ENCODE data around the gene RIMS3.
"Not testable (repeated sequence)": the region's sequence is repeated elsewhere in the genome, so short reads cannot be mapped to it uniquely, and the experiment has no call there.

The RIMS3 gene

DNA sequence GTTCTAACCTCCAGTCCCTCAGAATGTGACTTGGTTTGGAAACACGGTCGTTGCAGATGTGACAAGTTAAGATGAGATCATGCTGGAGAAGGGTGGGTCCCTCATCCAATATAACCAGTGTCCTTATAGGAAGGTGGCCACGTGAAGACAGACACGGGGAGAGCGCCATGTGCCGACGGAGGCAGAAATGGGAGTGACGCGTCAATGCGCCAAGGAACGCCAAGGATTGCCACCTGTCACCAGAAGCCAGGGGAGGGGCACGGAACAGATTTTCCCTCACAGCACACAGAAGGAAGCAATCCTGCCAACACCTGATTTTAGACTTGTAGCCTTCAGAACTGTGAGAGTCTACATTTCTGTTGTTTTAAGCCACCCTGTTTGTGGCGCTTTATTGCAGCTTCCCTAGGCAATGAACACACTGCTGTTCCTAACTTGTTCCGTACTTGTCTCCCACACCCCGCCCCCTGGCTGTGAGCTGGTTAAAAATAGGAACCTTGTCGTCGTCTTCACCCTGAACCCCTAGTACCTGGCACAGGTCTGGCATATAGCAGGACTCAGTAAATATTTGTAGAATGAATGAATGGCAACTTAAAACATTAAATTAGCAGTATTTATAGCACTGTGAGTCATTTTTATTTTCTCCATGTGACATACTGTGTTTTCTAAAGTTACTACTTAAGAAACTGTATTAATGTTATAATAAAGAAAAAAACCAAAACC lies 14.2 kb downstream of the RIMS3 start:
- peak; percentile 84 for DNase-seq

DNA sequence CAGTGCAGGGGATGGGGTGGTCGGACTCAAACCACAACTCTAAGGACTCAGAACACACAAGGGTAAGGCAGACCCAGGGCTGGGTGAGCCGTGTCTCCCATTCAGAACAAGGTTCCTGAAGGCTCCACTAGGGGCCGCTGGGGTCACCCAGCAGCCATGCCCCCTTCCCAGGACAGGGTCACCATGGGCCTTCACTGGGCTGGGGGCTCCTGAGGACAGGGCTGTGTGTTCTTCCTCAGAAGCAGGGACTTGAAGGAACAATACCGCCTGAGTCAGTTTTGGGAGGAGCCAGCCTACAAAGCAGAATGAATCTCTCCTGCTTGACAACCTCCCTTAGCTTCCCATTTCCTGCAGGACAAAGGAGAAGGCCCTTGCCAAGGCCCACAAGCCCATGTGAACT lies 15.4 kb downstream of the RIMS3 start:
- peak; percentile 38 for DNase-seq

DNA sequence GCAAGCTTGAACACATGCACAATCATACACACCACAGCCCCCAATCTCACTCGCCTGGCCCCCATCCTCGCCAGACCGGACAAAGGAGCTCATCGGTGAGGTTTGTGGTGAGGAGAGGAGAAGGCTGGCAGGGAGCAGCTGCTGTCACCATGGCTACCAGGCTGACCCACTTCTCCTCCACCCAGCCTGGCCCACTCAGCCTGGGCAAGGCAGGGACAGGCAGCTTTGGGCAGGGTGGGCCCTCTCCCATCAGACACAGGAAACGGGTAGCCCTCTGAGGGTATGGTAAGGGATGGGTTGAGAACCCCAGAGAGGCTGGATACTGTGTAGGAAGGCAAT lies 15.9 kb downstream of the RIMS3 start:
- no peak for DNase-seq

DNA sequence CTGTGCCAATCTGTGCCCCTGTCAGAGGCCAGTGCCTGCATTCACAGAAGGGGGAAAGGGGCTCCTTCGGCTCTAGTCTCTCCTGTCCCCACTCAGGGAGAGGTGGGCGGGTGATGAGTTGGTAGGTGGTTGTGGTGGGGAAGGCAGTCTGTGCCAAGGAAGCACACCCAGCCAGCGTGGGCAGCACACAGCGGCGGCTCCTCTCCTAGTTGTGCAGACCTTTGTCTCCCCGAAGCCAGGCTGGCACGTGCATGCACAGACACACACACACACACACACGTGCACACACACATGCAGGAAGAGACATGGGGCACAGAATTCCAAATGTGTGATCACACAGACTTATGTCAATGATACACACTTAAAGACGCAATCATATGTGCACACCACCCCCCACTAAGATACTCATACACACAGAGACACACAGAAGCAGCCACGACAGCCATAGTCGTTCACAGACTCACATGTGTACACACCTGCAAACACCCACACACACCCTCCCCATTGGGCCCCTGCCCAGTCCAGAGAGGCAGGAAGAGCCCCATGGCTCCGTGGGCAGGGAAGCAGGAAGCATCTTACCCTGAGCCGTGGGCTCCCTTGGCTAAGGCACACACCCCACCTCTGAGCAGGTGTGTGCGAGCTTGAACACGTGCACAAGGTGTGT lies 16.4 kb downstream of the RIMS3 start:
- peak; percentile 27 for DNase-seq

DNA sequence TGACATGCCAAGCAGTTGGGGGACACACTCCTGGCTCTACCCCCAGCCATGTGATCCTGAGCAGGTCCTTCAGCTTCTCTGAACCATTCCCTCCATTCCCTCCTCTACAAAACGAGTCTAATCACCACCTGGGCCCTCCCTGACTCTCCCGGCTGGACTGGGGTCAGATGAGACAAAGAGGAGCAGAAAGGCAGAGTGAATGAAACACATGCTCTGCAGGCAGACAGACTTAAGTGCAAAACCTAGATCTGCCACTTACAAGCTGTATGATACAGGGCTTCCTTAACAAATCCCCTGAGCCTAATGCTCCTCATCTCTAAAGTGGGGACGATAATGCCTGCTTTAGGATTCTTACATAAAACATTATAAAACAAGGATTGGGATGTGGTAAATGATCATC lies 17.3 kb downstream of the RIMS3 start:
- DNase-seq, result no peak

DNA sequence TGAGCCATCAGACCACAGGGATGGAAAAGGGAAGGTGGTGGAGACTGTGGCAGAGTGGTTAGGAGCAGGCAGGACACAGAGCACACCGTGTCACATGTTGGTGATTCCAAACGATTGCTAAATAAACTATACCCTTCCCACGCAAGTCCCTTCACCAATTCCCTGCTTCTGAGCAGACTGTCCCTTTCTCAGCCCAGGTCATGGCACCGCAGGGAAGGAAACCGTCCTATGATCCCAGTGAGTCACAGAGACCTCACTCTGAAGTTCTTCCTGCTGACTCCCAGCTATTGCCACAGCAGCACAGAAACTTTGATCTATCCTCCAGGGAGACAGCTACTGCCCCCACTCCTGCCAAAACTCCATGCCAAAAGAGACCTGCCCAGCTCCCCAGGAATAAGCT lies 19.2 kb downstream of the RIMS3 start:
- DNase-seq, result no peak

DNA sequence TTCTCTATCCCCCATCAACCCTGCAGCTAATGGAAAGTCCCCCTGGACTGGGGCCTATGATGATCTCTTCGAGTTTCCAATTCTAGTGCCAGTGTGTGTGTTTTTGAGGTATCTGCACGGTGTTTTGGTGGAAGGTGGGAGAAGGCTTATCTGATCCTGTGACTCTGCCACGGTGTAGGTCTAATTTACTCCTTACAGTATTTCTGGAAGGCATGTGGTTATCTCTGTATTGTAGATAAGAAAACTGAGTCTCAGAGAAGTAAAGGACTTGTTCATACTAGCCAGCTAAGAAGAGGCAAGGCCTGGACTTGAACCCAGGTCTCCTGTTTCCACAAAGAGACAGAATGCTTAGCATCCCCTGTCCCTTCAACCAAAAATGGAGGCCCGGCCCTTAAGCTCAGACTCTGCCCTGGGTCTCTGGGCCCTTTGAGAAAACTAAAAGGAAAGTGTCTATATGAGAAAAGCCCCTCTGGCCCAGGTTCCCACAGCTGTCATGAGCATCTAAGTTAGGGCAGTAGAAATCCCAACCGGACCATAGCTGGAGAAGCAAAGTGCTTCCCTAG lies 20.3 kb downstream of the RIMS3 start:
- DNase-seq, result no peak

DNA sequence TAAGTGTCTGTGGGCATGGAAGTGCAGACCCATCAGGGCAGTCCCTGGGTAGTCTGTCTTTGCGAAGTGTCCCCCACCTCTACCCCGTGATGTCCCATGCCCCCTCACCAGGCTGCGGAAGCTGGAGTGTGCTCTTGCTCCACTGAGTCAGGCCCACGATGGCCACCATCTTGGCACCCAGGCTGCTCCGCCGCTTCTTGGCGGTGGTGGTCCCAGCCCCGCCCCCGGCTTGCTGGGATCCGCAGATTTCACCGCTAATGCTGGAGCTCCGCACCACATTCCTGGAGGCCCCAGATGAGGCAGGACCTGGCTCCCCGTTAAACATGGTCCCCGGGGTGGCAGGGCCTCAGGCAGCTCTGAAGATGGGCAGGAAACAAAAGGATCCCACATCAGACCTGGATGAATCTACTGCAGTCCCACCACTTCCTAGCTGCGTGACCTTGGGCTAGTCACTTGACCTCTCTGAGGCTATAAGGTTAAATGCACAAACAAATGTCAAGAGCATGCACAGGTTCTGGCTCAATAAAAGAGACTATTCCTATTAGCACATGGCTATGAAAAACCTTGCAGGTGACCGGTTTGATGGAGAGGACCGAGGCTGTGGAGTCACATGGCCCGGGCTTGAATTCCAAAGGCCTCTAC lies 23.8 kb downstream of the RIMS3 start:
- no peak for DNase-seq

DNA sequence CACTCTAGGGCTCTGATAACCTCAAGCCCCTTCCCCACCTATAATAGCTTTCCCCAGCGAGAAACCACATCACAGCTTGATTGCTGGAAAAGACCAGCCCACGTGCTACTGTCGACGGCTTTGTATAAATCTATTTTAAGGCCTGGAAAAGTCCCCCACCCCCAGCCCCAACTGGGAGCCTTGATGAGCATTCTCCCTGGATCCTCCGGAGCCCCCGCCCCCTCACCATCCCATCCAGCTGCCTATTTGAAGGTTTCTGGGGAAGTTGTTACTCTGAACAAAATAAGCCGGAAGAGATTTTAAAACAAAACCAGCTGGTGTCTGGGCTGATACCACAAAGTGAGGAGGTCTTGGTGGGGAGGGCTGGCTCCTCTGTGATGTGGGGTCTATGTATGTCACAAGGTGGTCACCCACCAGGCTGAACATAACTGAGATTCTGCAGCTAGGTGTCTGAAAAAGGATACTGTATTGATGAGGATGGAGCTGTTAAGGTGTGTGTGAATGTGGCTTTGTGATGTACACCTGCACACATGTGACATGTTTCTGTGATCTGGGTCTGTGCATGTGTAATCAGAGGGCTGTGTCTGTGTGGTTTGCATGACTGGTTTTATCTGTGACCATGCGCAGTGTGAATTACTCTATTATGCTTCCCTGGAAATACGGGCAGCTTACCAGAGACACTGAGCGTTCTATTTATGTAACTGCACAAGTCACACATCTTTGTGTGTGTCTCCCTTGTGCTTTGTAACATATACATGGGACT lies 25.0 kb downstream of the RIMS3 start:
- DNase-seq, result no peak

DNA sequence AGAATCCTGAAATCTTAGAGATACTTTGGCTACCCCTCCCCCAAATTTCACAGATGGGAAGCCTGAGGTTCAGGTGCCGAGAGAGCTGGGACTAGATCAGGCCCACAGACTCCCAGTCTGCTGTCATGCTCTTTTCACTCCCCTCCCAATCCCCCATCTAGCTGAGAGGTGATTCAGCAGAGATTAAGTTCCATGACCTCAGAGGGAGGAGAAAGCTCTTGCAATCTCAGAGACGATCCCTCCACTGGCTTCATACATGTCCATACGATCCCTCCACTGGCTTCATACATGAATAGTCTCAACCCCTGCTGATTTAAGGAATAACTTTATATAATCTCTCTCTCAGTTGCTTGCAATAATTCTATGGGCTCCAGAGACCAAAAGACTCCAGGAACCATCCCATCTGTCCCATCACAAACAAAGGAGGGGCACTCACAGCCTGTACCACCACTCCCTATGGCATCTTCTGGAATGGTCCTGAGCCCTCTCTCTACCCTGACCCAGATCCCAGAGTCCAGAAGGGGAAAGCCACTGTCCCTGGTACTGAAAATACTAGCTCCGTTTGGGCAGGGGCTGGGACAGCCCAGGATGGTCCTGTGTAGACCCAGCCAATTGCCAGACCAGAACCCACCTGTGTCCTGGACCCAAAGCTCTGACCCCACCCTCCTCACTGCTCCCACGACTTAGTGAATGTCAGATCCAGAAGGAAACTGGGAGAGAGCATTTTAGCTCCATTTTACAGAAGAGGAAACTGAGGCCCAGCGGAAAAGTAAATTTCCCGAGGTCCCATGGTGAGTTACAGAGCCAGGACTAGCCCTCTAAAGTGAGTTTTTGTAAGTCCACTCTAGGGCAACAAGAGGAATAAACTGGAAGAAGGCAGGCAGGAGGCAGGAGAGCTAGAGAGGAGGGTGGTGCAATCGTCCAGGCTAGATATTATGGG lies 27.1 kb downstream of the RIMS3 start:
- DNase-seq, result no peak

DNA sequence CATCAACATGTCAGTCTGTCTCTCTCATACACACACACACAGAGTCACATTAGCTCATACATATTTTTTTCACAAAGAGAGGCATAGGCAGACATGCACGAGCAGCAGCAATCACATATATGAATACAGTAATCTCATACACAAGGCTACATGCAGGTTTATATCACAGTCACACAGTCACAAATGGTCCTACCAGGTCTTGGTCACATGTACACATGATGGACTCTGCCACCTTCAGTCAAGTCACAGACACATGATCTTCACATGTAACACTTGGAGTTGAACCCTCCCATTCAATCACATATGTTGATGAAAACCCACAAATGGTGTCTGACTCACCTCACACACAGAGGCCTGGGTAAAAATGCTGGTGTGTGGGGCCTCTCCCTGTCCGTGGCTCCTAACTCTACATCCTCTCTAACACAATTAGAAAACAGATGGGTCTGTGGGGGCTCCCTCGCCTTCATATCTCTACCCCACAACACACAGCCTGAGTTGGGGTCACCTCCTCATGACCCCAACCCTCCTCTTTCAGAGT lies 27.9 kb downstream of the RIMS3 start:
- DNase-seq, result no peak

DNA sequence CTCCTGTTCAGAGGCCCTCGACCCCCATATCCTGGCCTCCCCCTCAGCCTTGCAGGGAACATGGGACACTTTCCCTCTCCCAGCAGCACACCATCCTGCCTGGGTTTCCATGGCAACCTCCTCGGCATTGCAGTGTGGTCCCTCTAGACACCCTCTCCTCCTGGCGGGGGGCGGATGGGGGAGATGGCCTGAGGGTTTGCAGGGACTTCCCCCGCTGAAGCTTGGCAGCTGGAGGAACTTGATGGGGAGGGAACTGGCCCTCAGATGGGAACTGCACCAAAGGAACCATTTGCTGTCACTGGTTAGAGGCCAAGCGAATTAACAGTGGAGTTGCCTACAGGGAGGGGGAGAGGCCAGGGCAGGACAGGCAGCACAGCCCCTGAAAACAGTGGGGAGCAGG lies 28.7 kb downstream of the RIMS3 start:
- DNase-seq, result peak; percentile 11

DNA sequence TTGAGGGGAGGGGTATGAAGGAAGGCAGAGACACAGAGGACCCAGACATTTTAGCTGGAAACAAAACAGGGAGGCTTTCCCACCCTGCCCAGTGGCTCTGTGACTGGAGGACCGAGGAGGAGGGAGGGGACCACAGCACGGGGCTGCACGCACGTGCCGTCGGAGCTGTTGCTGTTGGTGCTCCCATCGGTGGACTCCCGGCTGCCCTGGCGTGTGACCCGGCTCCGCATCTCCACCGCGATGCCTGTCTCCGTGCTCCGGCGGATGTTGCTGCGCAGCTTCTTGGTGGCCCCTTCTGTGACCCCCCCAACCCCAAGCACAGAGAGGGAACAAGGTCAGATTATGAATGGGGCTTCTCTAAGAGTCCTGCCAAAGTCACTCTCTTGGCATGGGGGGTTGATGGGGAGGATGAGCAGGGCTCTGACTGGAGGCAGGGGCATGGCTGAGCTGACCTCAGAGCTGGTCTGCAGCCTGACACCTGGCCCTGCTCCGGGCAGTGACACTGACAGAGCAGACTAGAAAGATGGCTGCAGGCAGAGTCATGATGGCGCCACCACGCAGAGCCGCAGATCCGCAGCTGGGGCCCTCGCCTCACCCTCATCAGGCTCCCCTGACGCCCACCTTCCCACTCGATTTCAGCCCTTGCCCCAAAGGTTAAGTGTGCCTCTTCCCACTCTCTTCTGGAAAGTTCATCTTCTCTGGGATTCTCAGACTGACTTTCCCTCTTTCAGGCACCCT lies 29.6 kb downstream of the RIMS3 start:
- DNase-seq, result no peak

DNA sequence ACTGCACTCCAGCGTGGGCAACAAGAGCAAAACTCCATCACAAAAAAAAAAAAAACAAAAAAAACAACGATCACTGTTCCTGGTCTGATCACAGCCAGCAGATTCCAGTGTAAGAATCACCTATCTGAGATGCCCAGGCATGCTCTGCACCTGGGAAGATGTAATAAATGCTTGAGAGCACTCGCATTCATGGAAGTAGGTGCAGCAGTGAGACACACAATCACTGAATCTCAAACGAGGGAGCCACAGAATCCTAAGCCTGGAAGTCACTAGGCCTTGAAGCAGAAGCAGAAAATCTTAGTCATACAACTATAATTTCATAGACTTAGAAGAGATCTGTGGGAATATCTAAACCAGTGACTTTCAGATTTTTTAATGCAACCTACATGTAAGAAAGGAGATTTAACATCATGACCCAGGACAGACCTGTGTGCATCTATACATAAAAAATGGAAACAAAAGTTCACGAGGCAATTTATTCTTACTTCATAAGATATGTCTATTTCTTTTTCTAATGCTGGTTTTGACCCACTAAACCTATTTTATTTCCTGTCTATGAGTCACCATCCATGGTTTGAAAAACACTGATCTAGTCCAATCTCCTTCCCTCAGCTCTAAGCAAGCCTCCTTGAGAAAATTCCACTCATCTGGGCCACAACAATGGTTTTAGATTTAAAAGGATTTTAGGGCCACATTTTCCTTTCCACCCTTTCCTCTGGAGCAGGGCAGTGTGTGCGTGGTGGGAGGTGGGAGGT lies 30.4 kb downstream of the RIMS3 start:
- no peak for DNase-seq

DNA sequence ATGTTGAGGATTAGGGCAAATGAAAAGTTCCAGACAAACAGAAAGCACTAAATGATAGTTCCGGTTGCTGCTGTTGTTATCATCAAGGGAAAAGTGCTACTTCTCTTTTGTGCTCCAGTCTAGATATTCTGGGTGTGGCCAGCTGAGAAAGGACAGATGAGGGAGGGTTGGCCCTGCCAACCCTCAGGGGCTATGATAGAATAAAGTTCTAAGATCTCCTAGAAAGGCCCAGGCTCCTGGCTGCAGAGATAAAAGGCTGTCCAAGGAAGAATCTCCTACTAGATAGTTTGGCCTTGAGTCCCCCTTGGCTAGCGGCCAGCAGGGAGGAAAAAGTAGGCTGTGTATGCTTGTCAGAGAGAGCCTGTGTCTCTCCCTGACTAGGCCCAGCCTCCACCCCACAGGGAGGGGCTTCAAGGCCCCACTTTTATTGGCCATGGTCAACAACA lies 31.5 kb downstream of the RIMS3 start:
- DNase-seq, result no peak

DNA sequence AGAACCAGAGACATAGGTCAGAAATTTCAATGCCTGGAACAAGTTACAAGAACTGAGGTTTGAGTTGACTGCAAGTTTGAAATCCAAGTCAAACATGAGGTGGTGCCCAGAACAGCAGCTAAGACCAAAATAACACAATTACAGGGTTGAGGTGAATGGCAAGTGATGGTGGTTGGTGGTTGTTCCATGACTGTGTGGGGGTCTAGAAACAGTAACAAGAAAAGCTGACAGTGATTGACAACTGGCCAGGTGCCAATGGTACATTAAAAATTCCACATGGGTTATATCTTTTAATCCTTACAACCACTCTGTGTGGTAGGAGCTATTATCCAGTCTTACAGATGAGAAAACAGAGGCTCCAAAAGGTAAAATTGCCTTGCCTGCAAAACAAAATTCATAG lies 32.0 kb downstream of the RIMS3 start:
- no peak for DNase-seq

DNA sequence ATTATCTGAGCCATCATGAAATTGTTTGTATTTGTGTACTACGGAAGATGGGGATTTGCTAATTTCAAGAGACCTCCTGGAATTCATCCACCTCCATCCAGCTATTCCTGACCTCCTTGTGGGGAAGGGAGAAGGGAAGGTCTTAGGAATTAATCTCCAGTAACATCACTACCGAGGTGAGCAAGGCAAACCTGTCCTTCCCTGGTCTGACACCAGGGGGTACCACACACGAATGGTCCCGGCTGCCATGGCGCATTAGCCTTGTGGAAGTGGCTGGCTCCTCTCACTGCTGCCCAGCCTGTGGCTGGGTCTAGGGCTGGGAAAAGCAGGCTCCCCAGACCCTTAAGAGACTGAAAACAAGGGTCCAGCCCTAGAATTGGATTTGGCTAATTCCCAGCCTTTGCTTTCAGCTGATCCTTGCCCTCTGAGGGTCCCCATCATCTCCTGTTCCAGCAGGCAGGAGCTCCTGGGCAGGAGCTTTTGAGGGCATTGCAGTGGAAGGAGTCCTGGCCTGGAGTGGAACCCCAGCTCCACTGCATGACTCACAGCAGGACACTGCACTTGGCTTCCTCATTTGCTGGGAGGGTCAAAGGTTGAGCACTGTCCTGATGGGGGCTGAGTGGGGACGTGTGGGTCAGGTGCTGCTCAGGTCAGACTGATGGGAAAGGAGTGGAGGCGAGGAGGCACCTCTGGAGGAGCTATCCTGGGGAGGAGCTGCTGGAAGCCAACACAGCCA lies 34.8 kb downstream of the RIMS3 start:
- DNase-seq, result peak; percentile 69

DNA sequence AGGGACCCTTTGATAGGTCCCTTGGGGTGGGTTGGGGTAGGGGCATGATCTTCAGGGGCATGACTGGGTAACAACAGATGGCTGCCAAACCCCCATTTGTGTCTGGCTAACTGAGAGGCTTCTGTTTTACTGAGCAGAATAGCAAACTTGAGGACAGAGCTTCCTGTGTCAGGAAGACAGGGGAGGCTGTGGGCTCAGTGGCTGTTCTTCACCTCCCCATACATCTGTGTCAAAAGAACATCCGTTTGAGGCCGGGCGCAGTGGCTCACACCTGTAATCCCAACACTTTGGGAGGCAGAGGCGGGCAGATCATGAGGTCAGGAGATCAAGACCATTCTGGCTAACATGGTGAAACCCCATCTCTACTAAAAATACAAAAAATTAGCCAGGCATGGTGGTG lies 35.9 kb downstream of the RIMS3 start:
- DNase-seq, result not testable (repeated sequence)

DNA sequence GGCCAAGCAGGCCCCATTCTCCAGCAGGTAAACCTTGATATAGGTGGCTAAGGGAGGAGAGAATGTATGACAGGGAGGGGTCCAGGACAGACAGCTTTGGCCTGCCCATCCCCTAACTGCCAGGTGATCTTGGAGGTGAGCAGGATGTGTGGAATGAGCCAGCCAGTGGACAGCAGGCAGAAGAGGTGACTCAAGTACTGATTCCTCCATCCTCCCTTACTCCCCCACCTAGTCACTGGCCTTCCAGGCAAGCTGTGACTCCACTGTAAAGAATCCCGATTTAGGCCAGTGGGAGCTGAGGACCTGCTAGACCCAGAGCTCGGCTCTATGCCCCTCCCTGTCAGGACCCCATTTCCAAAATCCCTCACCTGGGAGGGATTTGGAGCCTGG lies 36.6 kb downstream of the RIMS3 start:
- no peak for DNase-seq

Measured in DMS53 (cell line).